WTC11 (cell line): ENCODE results near the gene IRAG1. TPM values are rescaled to one million over a fixed set of nuclear protein-coding genes. Genes with fewer than 3 reads are reported as not detected.

Experiments used
- ATAC-seq: fragments of 200-7000 bp; cut with Tn5 transposase; 2 replicates; pipeline ENCODE4 v1.10.0; 2021; ENCODE audit warnings: mild to moderate bottlenecking, moderate library complexity
- CTCF ChIA-PET: fragments of 300-600 bp; sonication (Branson Sonifier 250); formaldehyde crosslinking; loops from one replicate; lab custom pipeline; 2021; ENCODE audit warnings: antibody characterized with exemption; lab: Charles Lee
- POLR2A ChIA-PET: fragments of 350-600 bp; sonication (Branson Sonifier 250); formaldehyde crosslinking; loops from one replicate; lab custom pipeline; 2021; ENCODE audit warnings: antibody characterized with exemption; lab: Charles Lee
- DNase-seq: peaks from one replicate; pipeline ENCODE4 v3.0.0; 2021; ENCODE audit warnings: low spot score
- H3K27ac Mint-ChIP-seq: 2 replicates; pipeline ENCODE4 v1.8.0; 2021; ENCODE audit warnings: mixed read lengths
- H3K27me3 Mint-ChIP-seq: 2 replicates; pipeline ENCODE4 v1.8.0; 2021; ENCODE audit warnings: low read depth, mild to moderate bottlenecking, moderate library complexity, mixed read lengths
- H3K36me3 Mint-ChIP-seq: 2 replicates; pipeline ENCODE4 v1.8.0; 2021; ENCODE audit warnings: mixed read lengths
- H3K4me1 Mint-ChIP-seq: 2 replicates; pipeline ENCODE4 v1.8.0; 2022; ENCODE audit warnings: mixed read lengths
- H3K4me3 Mint-ChIP-seq: 2 replicates; pipeline ENCODE4 v1.8.0; 2021; ENCODE audit warnings: mild to moderate bottlenecking, moderate library complexity, mixed read lengths
- H3K9me3 Mint-ChIP-seq: 2 replicates; pipeline ENCODE4 v1.8.0; 2021; ENCODE audit warnings: mixed read lengths
- ARID4B ChIP-seq: sonication (generic); formaldehyde crosslinking; IDR thresholded peaks from 2 replicates; pipeline ENCODE4 v1.8.0; 2023; ENCODE audit warnings: missing genetic modification reagents, mild to moderate bottlenecking, borderline replicate concordance
- GTF2I ChIP-seq: fragments of 250-450 bp; sonication (Bioruptor Pico); conservative IDR thresholded peaks from 2 replicates; pipeline ENCODE4 v1.4.0; 2021; ENCODE audit warnings: mild to moderate bottlenecking
- NR2C2 ChIP-seq: sonication (generic); formaldehyde crosslinking; IDR thresholded peaks from 2 replicates; pipeline ENCODE4 v1.8.0; 2022; ENCODE audit warnings: mild to moderate bottlenecking, missing genetic modification reagents
- ZNF416 ChIP-seq: fragments of 250-450 bp; sonication (Bioruptor Pico); IDR thresholded peaks from 2 replicates; pipeline ENCODE4 v1.9.0; 2021; ENCODE audit warnings: mild to moderate bottlenecking, inconsistent platforms
- ZNF425 ChIP-seq: fragments of 250-450 bp; sonication (Bioruptor Pico); conservative IDR thresholded peaks from 2 replicates; pipeline ENCODE4 v1.9.0; 2021; ENCODE audit warnings: mild to moderate bottlenecking
- total RNA-seq: library from RNA; stranded (reverse); gene quantifications from 3 replicates; pipeline ENCODE4 v1.2.3, GENCODE V29; 2021
- TF ChIP-seq, protein P1 (sequence below): fragments of 250-450 bp; sonication (Bioruptor Pico); IDR thresholded peaks from 2 replicates; pipeline ENCODE4 v1.9.0; 2021; ENCODE audit warnings: mild to moderate bottlenecking, borderline replicate concordance
- TF ChIP-seq, protein P2 (sequence below): sonication (generic); formaldehyde crosslinking; IDR thresholded peaks from 2 replicates; pipeline ENCODE4 v1.8.1; 2023; ENCODE audit warnings: mild to moderate bottlenecking, missing genetic modification reagents, borderline replicate concordance
- TF ChIP-seq, protein P3 (sequence below): sonication (generic); formaldehyde crosslinking; IDR thresholded peaks from 2 replicates; pipeline ENCODE4 v1.8.0; 2022; ENCODE audit warnings: missing genetic modification reagents

IRAG1 gene
- total RNA-seq, 1 experiment from 2014 or later: 2.8 TPM

GRCh38 chr11:10686311-10686710 is 7.2 kb downstream of the IRAG1 start:
- CTCF ChIA-PET: no interaction called here
- Mint-ChIP-seq H3K9me3 (no peaks in the 10 kb centered on the region), H3K27me3 (no peaks in the 10 kb centered on the region), H3K4me3 (no peak overlapping the region), H3K27ac (no peak overlapping the region), H3K36me3 (no peaks in the 10 kb centered on the region), H3K4me1 (no peaks in the 10 kb centered on the region)
- DNase-seq (no peak), ATAC-seq (no peak)
- TF ChIP-seq ZNF425 (no peak), ARID4B (CRISPR knock-in tag) (no peak), GTF2I (CRISPR knock-in tag) (no peak), NR2C2 (CRISPR knock-in tag) (no peak), ZNF416 (CRISPR knock-in tag) (no peak)
- TF ChIP-seq, protein P1, sequence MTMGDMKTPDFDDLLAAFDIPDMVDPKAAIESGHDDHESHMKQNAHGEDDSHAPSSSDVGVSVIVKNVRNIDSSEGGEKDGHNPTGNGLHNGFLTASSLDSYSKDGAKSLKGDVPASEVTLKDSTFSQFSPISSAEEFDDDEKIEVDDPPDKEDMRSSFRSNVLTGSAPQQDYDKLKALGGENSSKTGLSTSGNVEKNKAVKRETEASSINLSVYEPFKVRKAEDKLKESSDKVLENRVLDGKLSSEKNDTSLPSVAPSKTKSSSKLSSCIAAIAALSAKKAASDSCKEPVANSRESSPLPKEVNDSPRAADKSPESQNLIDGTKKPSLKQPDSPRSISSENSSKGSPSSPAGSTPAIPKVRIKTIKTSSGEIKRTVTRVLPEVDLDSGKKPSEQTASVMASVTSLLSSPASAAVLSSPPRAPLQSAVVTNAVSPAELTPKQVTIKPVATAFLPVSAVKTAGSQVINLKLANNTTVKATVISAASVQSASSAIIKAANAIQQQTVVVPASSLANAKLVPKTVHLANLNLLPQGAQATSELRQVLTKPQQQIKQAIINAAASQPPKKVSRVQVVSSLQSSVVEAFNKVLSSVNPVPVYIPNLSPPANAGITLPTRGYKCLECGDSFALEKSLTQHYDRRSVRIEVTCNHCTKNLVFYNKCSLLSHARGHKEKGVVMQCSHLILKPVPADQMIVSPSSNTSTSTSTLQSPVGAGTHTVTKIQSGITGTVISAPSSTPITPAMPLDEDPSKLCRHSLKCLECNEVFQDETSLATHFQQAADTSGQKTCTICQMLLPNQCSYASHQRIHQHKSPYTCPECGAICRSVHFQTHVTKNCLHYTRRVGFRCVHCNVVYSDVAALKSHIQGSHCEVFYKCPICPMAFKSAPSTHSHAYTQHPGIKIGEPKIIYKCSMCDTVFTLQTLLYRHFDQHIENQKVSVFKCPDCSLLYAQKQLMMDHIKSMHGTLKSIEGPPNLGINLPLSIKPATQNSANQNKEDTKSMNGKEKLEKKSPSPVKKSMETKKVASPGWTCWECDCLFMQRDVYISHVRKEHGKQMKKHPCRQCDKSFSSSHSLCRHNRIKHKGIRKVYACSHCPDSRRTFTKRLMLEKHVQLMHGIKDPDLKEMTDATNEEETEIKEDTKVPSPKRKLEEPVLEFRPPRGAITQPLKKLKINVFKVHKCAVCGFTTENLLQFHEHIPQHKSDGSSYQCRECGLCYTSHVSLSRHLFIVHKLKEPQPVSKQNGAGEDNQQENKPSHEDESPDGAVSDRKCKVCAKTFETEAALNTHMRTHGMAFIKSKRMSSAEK (CRISPR knock-in tag): no peak
- TF ChIP-seq, protein P2, sequence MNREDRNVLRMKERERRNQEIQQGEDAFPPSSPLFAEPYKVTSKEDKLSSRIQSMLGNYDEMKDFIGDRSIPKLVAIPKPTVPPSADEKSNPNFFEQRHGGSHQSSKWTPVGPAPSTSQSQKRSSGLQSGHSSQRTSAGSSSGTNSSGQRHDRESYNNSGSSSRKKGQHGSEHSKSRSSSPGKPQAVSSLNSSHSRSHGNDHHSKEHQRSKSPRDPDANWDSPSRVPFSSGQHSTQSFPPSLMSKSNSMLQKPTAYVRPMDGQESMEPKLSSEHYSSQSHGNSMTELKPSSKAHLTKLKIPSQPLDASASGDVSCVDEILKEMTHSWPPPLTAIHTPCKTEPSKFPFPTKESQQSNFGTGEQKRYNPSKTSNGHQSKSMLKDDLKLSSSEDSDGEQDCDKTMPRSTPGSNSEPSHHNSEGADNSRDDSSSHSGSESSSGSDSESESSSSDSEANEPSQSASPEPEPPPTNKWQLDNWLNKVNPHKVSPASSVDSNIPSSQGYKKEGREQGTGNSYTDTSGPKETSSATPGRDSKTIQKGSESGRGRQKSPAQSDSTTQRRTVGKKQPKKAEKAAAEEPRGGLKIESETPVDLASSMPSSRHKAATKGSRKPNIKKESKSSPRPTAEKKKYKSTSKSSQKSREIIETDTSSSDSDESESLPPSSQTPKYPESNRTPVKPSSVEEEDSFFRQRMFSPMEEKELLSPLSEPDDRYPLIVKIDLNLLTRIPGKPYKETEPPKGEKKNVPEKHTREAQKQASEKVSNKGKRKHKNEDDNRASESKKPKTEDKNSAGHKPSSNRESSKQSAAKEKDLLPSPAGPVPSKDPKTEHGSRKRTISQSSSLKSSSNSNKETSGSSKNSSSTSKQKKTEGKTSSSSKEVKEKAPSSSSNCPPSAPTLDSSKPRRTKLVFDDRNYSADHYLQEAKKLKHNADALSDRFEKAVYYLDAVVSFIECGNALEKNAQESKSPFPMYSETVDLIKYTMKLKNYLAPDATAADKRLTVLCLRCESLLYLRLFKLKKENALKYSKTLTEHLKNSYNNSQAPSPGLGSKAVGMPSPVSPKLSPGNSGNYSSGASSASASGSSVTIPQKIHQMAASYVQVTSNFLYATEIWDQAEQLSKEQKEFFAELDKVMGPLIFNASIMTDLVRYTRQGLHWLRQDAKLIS (CRISPR knock-in tag): no peak
- TF ChIP-seq, protein P3, sequence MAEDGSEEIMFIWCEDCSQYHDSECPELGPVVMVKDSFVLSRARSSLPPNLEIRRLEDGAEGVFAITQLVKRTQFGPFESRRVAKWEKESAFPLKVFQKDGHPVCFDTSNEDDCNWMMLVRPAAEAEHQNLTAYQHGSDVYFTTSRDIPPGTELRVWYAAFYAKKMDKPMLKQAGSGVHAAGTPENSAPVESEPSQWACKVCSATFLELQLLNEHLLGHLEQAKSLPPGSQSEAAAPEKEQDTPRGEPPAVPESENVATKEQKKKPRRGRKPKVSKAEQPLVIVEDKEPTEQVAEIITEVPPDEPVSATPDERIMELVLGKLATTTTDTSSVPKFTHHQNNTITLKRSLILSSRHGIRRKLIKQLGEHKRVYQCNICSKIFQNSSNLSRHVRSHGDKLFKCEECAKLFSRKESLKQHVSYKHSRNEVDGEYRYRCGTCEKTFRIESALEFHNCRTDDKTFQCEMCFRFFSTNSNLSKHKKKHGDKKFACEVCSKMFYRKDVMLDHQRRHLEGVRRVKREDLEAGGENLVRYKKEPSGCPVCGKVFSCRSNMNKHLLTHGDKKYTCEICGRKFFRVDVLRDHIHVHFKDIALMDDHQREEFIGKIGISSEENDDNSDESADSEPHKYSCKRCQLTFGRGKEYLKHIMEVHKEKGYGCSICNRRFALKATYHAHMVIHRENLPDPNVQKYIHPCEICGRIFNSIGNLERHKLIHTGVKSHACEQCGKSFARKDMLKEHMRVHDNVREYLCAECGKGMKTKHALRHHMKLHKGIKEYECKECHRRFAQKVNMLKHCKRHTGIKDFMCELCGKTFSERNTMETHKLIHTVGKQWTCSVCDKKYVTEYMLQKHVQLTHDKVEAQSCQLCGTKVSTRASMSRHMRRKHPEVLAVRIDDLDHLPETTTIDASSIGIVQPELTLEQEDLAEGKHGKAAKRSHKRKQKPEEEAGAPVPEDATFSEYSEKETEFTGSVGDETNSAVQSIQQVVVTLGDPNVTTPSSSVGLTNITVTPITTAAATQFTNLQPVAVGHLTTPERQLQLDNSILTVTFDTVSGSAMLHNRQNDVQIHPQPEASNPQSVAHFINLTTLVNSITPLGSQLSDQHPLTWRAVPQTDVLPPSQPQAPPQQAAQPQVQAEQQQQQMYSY (CRISPR knock-in tag): no peak
- POLR2A ChIA-PET: no interaction called here
